GM13976 (cell line): Measurements from ENCODE around the gene PNMA3.
"Not testable (repeated sequence)": the region's sequence is repeated elsewhere in the genome, so short reads cannot be mapped to it uniquely, and the experiment has no call there.

ENCODE experiments used
- DNase-seq: peaks from one replicate; pipeline ENCODE4 v3.0.0; 2012; ENCODE audit warnings: low spot score
- CTCF ChIP-seq: IDR thresholded peaks from 2 replicates; pipeline ENCODE4 v1.5.1; 2012; ENCODE audit warnings: borderline replicate concordance, mild to moderate bottlenecking; ENCODE audit not compliant: insufficient read depth; ENCODE audit errors: extremely low read depth, missing control alignments, control extremely low read depth
- in situ Hi-C: fragments of 300-500 bp; cut with MboI; formaldehyde crosslinking; loops from one replicate; pipeline ENCODE4 v1.12.0; 2022; ENCODE audit warnings: low sequenced_read_pairs, mixed read lengths, inconsistent platforms; ENCODE audit not compliant: unreplicated experiment

Gene PNMA3

GRCh38 chrX:153055871-153056749, at the start of gene PNMA3:
Gene PNMA3 (plus strand): TSS chrX:153056470. CDS start chrX:153057056, 586 bp downstream.
- no peak for TF ChIP-seq CTCF
- in situ Hi-C loops, result no loop called here
- DNase-seq, result no peak

GRCh38 chrX:153017174-153017573, 39.1 kb upstream of the PNMA3 start:
- DNase-seq, in situ Hi-C loops: not testable (repeated sequence)

- no peak for TF ChIP-seq CTCF
- DNase-seq, result no peak
- in situ Hi-C loops, result no loop called here
These were observed 37.1 kb upstream of the PNMA3 start for GRCh38 chrX:153019166-153019565.

GRCh38 chrX:153026501-153026900, 29.8 kb upstream of the PNMA3 start:
- in situ Hi-C loops, DNase-seq: not testable (repeated sequence)

- in situ Hi-C loops, DNase-seq: not testable (repeated sequence)
These were observed 27.8 kb upstream of the PNMA3 start for GRCh38 chrX:153028487-153028886.

- in situ Hi-C loops, result no loop called here
- no peak for TF ChIP-seq CTCF
- no peak for DNase-seq
These were observed 27.1 kb upstream of the PNMA3 start for GRCh38 chrX:153029162-153029561.

GRCh38 chrX:153029875-153030274, 26.4 kb upstream of the PNMA3 start:
- no peak for TF ChIP-seq CTCF
- in situ Hi-C loops, result no loop called here
- DNase-seq, result no peak

- in situ Hi-C loops, result no loop called here
- no peak for DNase-seq
- TF ChIP-seq CTCF, result no peak
These were observed 25.5 kb upstream of the PNMA3 start for GRCh38 chrX:153030801-153031200.
